ENCODE data around the gene NCK2. TPM values are rescaled to one million over a fixed set of nuclear protein-coding genes. Genes with fewer than 3 reads are reported as not detected.
A peak's percentile ranks its signal among the peaks of the same experiment; 100 is the strongest.

Gene NCK2
- total and polyA plus RNA-seq, 10 of the 15 experiments (the other 5 are each of a cell fraction or from before 2014, with no cell fraction given), result 1.2 to 30.9 (median 14.1) TPM

DNA sequence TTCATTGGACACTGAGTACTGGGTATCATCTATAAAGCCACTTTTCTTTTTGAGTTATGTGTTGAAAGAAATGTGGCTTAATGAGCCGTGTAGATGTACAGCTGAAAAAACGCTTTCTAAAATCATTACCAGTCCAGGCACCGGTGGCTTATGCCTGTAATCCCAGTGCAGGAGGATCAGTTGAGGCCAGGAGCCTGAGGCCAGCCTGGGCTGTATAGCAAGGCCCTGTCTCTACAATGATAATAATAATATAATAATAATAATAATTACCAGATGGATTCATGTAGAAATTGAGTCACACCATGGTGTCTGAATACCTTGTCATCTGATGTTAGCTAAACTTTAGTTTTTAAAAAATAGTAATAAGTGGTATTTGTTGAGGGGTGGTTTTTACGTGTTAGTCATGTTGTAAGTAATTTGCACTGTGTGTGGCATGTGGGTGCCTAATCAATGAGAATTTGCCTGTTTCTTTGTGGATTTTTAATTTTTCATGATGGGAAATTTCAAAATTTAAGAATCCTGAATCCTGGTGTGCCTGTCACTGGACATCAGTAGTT lies 30.1 kb downstream of the NCK2 start:
- H3K36me3 ChIP-seq (ENCODE audit: control insufficient read depth in 2 of 2, insufficient read depth in 2 of 2, low read length in 1 of 2), result peaks cover 0 to 2% of the 10 kb centered on the region in 2 experiments; a peak in 1 of 4 replicates
- no peak for TF ChIP-seq RBBP5 (conservative IDR thresholded peaks at IDR 0.05)
- ATAC-seq (no peak), DNase-seq (ENCODE audit: low read depth, low spot score) (no peak), FAIRE-seq (no peak)
- H3K4me3 ChIP-seq, result no peak overlapping the region
- H3K79me2 ChIP-seq (ENCODE audit: control insufficient read depth, insufficient read depth, low read length), result peaks cover 49% of the 10 kb centered on the region
- no TSS peak for BruUV-seq (replicated peaks)
- H3K27me3 ChIP-seq (replicated peaks in 1 of 2; ENCODE audit: control insufficient read depth in 2 of 2, insufficient read depth in 2 of 2, low read length in 1 of 2), result no peaks in the 10 kb centered on the region
- CTCF ChIA-PET, result interaction anchor here (1.1 to 1.9 kb wide), 4 partner anchors 13 to 198 kb away, joined by 3 to 5 read pairs (median 4); no protein-coding TSS in a partner anchor
- H4K20me1 ChIP-seq (ENCODE audit: control insufficient read depth, insufficient read depth), result no peaks in the 10 kb centered on the region
- H3K9me3 ChIP-seq (replicated peaks; ENCODE audit: control insufficient read depth, insufficient read depth, low read length), result no peaks in the 10 kb centered on the region
- H3K4me2 ChIP-seq (ENCODE audit: control insufficient read depth, insufficient read depth), result no peak overlapping the region
- RAD21 ChIA-PET (ENCODE audit: unreplicated experiment), result interaction anchor here (0.6 to 2.3 kb wide), 2 partner anchors 22 to 24 kb away, joined by 3 to 9 read pairs; no protein-coding TSS in a partner anchor
- no peak overlapping the region; the same call in 1 of the 2 replicates for H3K27ac ChIP-seq (ENCODE audit: control insufficient read depth, insufficient read depth)
- intact Hi-C loops (cut with micrococcal nuclease; ENCODE audit: unreplicated experiment) (no loop called here), in situ Hi-C loops (cut with MboI) (no loop called here)
- 27% methylated on average over 4 of the region's 4 CpGs for WGBS (ENCODE audit: insufficient coverage, insufficient replicate concordance, low lambda C conversion rate, missing lambda C conversion rate)
- no peak overlapping the region for H2AFZ ChIP-seq (ENCODE audit: control insufficient read depth, low read depth, low read length)
- H3K9ac ChIP-seq (ENCODE audit: control insufficient read depth, insufficient read depth, low read length), result no peak overlapping the region
- SMC1A ChIA-PET (ENCODE audit: uncharacterized antibody, unreplicated experiment), result interaction anchor here (1.1 to 2.8 kb wide), 7 partner anchors 11 to 84 kb away, joined by 3 to 9 read pairs (median 3); no protein-coding TSS in a partner anchor
- POLR2A ChIA-PET, result no interaction called here
- H3K4me1 ChIP-seq (ENCODE audit: control insufficient read depth, insufficient read depth, low read length), result peaks cover 26% of the 10 kb centered on the region

DNA sequence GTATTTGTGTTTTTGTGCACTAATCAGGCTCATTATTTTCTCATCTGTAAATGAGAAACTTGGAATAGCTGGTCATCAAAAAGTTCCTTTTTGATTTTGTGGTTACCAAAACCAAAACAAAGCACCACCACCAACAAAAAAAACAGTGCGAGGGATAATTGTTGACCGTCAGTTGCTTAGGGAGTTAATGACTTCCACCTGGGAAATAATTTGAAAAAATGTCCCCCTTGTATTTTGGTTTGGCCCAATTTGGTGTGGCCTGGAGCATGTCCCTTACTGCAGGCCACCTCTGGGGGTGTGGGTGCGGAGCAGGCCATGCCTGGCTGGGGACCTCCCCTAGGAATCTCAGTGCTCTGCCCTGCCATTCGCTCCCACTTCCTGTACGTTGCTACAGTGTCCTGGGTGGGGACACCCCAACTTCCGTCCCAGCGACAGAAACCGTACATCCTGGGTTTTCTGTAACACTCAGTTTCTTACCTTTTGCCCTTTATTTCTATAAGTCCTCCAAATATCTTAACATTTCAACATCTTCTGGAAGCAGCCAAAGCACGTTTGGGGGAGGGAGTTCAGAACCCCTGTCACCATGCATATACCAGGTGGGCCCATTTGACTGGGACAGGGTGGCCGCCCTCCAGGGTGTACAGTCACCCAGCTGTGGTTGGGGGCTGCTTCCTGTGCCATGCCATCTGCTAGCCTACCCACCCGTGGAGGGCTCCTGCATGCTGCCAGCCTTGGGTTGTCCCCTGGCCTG lies 31.3 kb downstream of the NCK2 start:
- DNase-seq (ENCODE audit: low read depth, low spot score), result no peak
- CTCF ChIA-PET, result interaction anchor here (0.9 to 1.3 kb wide), 3 partner anchors 12 to 199 kb away, joined by 3 to 5 read pairs (median 4); no protein-coding TSS in a partner anchor
- in situ Hi-C loops (cut with MboI), result no loop called here
- 23% methylated on average over 11 of the region's 11 CpGs for WGBS (ENCODE audit: insufficient coverage, insufficient replicate concordance, low lambda C conversion rate, missing lambda C conversion rate)
- Histone ChIP-seq H4K20me1 (ENCODE audit: control insufficient read depth, insufficient read depth) (no peaks in the 10 kb centered on the region), H3K27me3 (replicated peaks in 1 of 2; ENCODE audit: control insufficient read depth in 2 of 2, insufficient read depth in 2 of 2, low read length in 1 of 2) (no peaks in the 10 kb centered on the region), H3K27ac (ENCODE audit: control insufficient read depth, insufficient read depth) (peak overlapping the region; percentile 51), H3K9me3 (replicated peaks; ENCODE audit: control insufficient read depth, insufficient read depth, low read length) (no peaks in the 10 kb centered on the region), H3K79me2 (ENCODE audit: control insufficient read depth, insufficient read depth, low read length) (peaks cover 51% of the 10 kb centered on the region), H3K36me3 (ENCODE audit: control insufficient read depth in 2 of 2, insufficient read depth in 2 of 2, low read length in 1 of 2) (peaks cover 0 to 2% of the 10 kb centered on the region in 2 experiments; a peak in 1 of 4 replicates), H3K4me3 (peak overlapping the region; percentile 29; the same call in 1 of the 2 replicates), H3K9ac (ENCODE audit: control insufficient read depth, insufficient read depth, low read length) (0 out of 2 replicates have a peak overlapping the region, but pooled peaks have one; percentile 26), H3K4me2 (ENCODE audit: control insufficient read depth, insufficient read depth) (peak overlapping the region; percentile 85), H2AFZ (ENCODE audit: control insufficient read depth, low read depth, low read length) (peak overlapping the region; percentile 33), H3K4me1 (ENCODE audit: control insufficient read depth, insufficient read depth, low read length) (peaks cover 26% of the 10 kb centered on the region)
- BruUV-seq (replicated peaks), result no TSS peak
- intact Hi-C loops (cut with micrococcal nuclease; ENCODE audit: unreplicated experiment), result no loop called here
- peak; percentile 7 for FAIRE-seq
- peak; percentile 82 for ATAC-seq
- POLR2A ChIA-PET, result interaction anchor here (0.8 kb wide), 1 partner anchor 22 kb away, joined by 3 read pairs; no protein-coding TSS in a partner anchor
- RAD21 ChIA-PET (ENCODE audit: unreplicated experiment), result interaction anchor here (0.8 to 2.3 kb wide), 5 partner anchors 12 to 29 kb away, joined by 3 to 9 read pairs (median 5); no protein-coding TSS in a partner anchor
- SMC1A ChIA-PET (ENCODE audit: uncharacterized antibody, unreplicated experiment), result interaction anchor here (0.7 to 2.8 kb wide), 10 partner anchors 12 to 83 kb away, joined by 3 to 10 read pairs (median 3); no protein-coding TSS in a partner anchor
- no peak for TF ChIP-seq SIX5 (IDR thresholded peaks at IDR 0.05; ENCODE audit: low read depth, low read length, severe bottlenecking)
- peak; percentile 24; the same call in 1 of the 2 replicates for TF ChIP-seq SPI1 (IDR thresholded peaks at IDR 0.05; ENCODE audit: borderline replicate concordance, insufficient read depth, low read depth, low read length)
- peak; percentile 49; the same call in 1 of the 2 replicates for TF ChIP-seq IKZF1 (conservative IDR thresholded peaks at IDR 0.05)
- peak; percentile 51; the same call in 1 of the 2 replicates for TF ChIP-seq EED (IDR thresholded peaks at IDR 0.05; ENCODE audit: low read depth)
- TF ChIP-seq, protein P1, sequence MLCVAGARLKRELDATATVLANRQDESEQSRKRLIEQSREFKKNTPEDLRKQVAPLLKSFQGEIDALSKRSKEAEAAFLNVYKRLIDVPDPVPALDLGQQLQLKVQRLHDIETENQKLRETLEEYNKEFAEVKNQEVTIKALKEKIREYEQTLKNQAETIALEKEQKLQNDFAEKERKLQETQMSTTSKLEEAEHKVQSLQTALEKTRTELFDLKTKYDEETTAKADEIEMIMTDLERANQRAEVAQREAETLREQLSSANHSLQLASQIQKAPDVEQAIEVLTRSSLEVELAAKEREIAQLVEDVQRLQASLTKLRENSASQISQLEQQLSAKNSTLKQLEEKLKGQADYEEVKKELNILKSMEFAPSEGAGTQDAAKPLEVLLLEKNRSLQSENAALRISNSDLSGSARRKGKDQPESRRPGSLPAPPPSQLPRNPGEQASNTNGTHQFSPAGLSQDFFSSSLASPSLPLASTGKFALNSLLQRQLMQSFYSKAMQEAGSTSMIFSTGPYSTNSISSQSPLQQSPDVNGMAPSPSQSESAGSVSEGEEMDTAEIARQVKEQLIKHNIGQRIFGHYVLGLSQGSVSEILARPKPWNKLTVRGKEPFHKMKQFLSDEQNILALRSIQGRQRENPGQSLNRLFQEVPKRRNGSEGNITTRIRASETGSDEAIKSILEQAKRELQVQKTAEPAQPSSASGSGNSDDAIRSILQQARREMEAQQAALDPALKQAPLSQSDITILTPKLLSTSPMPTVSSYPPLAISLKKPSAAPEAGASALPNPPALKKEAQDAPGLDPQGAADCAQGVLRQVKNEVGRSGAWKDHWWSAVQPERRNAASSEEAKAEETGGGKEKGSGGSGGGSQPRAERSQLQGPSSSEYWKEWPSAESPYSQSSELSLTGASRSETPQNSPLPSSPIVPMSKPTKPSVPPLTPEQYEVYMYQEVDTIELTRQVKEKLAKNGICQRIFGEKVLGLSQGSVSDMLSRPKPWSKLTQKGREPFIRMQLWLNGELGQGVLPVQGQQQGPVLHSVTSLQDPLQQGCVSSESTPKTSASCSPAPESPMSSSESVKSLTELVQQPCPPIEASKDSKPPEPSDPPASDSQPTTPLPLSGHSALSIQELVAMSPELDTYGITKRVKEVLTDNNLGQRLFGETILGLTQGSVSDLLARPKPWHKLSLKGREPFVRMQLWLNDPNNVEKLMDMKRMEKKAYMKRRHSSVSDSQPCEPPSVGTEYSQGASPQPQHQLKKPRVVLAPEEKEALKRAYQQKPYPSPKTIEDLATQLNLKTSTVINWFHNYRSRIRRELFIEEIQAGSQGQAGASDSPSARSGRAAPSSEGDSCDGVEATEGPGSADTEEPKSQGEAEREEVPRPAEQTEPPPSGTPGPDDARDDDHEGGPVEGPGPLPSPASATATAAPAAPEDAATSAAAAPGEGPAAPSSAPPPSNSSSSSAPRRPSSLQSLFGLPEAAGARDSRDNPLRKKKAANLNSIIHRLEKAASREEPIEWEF (IDR thresholded peaks at IDR 0.05; ENCODE audit: insufficient replicate concordance, low read depth, low read length), result no peak

Measured in GM12878 (cell line).